HG03095 (cell line): Measurements from ENCODE around the gene HOXA3.

Experiments
- ATAC-seq: cut with Tn5 transposase; IDR thresholded peaks from one replicate; pipeline ENCODE4 v1.9.1; 2021; ENCODE audit warnings: moderate library complexity; ENCODE audit not compliant: unreplicated experiment

The HOXA3 gene

DNA sequence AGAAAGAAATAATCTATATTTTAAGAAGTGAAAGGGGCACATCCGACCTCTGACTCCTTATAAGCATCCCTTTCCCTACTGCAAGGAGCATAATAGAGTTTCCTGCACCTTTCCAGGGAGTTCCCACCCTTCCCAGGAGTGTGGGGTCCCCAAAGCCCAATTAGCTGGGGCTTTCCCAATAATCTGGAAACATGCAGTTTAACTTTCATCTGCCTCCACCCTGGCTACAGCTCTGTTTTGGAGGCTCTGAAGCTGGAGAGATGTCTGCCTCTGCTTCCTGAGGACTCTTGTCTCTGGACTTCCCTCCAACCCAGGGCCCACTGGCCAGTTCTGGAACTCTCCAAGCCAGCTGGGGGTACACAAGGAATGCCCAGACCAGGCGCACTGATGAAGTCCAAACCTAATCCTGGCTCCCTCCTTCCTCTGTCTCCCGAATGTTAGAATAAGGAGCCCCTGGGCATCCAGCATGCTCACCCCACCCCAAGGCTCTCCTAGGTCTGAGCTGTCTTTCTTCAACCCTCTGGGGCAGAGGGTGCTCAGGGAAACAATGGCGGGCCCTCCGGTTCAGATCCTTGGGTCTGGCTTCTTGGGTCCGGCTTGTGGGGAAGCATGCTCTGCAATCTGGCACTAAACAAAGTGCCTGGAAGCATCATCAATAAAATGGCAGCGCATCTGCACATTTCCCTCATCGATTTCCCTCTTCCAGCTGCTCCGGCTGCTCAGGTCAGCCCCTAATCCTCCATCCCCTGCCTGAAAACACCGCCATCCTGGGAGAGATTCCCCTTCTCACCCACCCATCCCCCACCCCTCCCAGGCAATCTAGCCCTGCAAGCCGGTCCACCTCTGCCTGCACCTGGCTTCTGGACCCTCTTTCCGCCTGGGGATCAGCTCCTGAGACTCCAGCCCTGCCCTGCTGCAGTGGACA, 35.2 kb downstream of the HOXA3 start:
- ATAC-seq, result no peak

GRCh38 chr7:27116031-27116961, 36.1 kb downstream of the HOXA3 start:
- ATAC-seq, result no peak

GRCh38 chr7:27115221-27116026, 37.0 kb downstream of the HOXA3 start:
- no peak for ATAC-seq

GRCh38 chr7:27114881-27115220, 37.5 kb downstream of the HOXA3 start:
- ATAC-seq, result no peak

DNA sequence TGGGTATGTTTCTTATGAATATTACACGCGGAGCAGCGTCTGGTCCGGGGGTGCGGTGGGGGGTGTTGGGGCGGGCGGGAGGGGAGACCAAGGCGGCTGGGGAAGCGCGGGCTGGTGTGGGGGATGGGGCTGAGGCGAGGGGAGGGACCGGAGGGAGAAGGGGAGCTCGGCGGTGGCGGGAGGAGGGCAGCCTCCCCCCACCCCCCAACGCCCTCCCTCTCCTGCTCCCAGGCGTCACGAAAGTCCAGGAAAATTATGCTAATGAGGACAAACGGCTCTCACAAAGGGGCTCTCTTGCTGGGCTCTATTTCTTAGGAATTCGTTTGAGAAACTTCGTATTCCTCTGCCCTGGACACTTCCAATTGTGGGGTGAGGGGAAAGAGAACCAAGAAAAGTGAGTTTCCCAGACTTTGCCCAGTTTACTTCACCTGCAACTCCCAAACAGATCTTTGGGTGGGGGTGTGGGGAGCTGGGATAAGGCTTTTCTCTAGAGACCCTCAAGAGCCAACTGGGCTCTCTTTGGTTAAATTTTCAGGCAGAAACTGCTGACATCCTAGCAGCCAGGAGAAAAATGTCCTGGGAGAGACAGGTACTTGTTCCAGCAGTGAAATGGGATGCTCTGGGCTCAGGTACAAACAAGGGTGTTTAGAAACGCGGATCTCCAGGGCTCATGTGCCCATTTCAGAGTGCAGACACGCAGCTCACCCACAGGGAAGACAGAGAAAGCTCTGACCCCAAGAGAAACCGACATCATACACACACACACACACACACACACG, 38.2 kb downstream of the HOXA3 start:
- no peak for ATAC-seq

DNA sequence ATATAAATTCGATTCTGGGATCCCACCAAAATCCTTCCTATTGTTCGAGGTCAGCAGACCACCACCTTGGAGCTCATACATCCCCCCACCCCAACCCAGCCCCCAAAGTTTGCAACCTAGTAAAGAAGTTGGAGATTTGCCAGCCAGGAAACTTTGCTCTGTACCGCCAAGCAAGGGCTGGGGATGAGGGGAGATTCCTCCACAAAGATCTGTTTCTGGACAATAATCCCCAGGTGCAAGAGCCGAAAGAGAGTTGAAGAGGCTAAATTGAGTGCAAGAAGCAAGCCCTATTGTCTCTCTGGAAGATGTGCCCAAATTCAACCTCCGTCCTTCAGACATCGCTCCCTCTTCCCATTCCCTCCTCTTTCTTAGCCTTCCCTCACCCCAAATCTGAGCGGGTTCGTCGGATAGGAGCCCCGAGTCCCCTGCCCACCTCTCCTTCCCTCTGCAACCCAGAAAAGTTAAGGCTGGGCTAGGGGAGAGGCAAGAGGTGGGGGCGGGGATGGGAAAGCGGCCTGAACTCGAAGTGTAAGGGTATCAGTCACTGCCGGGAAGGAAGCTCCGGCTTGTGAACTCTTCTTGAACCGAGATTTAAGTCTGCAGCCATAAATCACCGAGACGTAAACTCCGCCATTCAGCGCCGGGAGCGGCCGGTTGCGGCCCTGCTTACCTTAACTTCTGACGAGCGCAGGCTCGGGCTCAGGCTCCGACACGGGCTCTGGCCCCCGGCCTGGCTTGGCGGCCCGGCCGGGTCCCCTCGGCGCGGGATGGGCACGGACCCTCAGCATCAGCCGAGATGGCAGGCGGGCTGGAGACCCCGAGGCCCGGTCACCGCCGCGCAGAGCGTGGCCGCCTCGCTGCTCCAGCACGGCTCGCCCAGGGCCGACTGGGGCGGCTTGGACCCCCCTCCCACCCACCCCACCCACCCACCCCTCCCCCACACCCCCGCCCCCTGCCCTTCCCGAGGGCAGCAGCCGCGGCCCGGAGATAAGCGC, 39.1 kb downstream of the HOXA3 start:
- no peak for ATAC-seq

GRCh38 chr7:27112361-27112760, 40.0 kb downstream of the HOXA3 start:
- ATAC-seq, result no peak

GRCh38 chr7:27111751-27112277, 40.6 kb downstream of the HOXA3 start:
- no peak for ATAC-seq

DNA sequence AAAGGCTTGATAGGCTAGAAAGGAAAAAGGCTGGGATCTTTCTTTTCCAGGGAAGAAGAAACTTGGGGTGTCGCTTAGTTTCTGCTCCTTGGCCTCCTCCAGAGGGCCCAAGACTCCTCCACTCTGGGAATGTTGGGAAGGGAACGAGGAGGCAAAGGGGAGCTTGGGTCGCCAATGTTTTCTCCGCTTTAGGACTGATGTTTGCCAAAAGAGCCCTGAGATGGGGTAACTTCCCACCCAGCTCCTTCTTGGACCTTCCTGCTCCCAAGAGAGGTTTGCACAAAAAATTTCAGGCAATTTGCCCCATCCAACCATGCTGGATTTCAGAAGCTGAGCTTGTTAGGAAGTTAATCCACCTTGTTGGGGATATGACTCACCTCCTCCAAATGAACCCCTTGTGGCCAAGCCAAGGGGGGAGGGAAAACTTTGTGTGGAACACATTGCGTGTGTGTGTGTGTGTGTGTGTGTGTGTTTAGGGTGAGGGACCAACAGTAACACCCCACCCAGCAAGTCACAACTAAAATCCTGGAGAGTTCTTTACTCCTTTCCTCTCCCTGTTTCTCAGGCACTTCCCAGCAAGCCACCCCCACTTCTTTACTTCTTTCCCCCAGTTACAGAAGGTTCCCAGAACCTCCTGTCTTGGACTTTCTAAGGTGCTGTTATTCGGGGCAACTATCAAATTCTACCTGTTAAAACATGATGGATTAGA, 41.2 kb downstream of the HOXA3 start:
- no peak for ATAC-seq

DNA sequence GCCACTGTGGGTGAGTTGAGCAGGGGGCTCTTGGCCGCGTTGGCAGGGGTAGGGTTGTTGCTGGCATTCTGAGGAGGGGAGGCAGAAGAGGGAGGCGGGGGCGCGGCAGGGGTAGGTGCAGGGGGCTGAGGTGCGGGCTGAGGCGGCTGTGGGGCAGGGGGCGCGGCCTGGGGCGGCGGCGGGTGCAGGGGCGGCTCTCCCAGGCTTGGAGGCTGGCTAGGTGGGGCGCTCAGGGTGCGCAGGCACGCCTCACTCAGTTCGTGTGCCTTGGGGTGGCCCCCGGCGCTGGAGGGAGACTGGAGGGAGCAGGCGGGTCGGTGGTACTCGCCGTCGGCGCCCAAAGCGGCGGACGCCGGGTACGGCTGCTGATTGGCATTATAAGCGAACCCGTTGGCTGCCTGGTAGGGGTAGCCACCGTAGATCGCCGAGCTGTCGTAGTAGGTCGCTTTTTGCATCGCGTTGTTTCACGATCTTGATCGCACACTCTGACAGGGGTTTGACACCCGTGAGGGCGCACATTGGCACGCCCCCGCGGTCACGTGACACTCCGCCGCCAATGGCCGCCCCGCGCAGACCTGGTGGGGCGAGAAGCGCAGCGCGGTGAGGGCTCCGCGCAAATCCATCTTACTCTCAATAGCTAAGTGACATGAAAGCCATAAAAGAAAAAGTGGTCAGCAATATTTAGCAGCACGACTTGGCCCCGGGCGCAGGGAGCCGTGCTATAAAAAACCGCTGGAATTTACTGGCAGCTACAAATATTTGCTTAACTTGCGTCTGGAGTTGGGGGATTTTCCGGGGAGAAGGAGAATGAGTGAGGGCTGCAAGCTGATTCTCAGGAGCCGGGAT, 42.0 kb downstream of the HOXA3 start:
- no peak for ATAC-seq

DNA sequence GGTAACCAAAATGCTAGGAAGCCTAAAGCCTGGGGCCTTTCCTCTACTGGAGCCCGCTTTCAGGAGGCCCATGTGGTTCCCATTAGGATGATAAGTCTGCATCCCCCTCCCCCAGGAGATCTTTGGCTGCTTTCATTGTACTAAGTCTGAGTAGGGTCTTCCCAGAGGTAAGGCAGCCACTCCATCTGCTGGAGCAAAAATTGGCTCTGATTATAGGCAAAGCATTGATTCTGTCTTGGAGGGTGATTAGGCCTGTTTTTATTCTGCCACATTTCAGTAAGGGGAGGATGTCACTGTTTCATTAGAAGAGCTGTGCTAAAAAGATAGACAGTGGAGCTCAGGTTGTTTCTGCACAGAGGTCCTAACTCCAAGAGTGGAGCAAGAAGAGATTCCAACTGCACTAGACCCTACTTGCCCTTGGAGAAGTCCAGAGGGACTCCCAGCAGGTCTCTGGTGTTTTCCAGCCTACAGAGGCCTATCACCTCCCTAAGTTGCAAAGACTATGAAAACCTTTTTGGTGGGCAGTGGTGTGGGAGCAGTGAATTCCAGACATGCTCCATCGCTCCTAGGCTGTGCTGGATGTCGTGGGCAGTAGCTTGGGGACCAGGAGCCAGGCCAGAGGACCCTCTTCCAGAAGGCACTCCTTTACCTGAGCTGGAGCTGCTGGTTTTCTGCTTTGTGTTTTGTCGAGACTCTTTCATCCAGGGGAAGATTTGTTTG, 42.8 kb downstream of the HOXA3 start:
- no peak for ATAC-seq

- no peak for ATAC-seq
Measured at GRCh38 chr7:27108390-27109127, 43.8 kb downstream of the HOXA3 start.

DNA sequence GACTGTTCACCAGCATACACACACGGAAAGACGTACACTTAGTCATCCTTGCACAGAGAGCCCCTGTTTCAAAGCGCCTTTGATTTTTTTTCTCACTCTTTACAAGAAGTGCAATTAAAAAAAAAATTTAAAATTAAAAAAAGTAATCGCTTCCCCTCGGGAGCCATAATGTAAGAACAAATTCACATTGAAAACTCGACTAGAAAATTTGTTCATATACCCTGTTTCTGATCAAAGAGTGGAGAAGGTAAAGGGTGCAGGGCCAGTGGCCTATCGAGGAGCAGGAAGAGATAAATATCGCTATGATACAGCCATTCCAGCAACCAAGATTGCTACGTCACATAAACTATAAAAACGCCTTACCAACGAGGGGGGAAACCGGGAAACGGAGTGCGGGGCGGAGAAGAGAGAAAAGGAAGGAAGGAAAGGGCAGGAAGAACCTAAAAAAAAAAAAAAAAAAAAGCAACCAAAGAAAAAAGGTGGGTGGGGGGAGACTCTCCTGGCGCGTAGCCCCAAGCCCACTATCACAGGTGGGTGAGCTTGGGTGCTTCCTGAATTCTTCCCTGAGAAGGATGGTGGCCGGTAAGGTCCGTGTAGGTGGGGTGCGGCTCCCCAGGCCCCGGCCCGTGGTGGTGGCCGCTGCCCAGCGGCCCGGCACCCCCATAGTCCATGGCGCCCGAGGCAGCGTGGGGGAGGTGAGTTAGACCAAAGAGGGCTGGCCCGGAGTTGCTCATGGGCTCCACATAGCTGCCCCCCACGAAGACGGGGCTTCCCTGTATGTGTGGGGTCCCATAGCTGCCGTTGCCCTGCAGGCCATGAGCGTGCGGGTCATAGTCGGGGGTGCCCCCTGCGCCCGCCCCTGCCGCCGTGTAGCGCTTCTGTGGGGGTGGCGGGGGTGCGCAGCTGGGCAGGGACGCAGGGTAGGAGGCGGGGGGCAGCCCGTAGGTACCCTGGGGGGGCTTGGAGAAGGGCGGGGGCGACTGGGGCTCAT, 44.7 kb downstream of the HOXA3 start:
- ATAC-seq, result no peak

DNA sequence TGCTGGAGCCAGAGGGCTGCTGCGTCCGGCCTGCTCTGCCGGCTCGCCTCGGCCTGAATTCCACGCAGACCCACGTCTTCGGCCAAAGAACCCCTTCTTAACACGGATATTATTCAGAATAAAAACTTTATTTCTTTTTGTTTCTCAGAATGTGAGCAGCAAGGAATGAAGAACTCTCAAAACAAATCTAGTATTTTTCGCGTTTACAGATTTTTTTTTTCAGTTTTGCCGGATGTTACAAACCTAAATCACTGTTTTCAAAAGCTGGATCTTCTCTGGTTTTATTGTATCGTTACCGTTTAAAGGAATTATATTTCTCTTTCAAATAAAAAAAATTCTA, 45.5 kb downstream of the HOXA3 start:
- no peak for ATAC-seq
